IMR-90 (cell line): Measurements from ENCODE around the gene NAIF1. TPM values are rescaled to one million over a fixed set of nuclear protein-coding genes. Genes with fewer than 3 reads are reported as not detected.
"Not testable (repeated sequence)": the region's sequence is repeated elsewhere in the genome, so short reads cannot be mapped to it uniquely, and the experiment has no call there.

Experiments used
- ATAC-seq: fragments of 200-7000 bp; cut with Tn5 transposase; 2 replicates; pipeline ENCODE4 v1.9.1; 2020; ENCODE audit warnings: low read depth, mild to moderate bottlenecking, moderate library complexity
- BruUV-seq: library from RNA; stranded (reverse); fragments of 400-500 nt; replicated peaks from 2 replicates; lab custom pipeline; 2021; lab: Mats Ljungman, UMichigan
- CTCF ChIA-PET: fragments of 300-600 bp; formaldehyde crosslinking; extraction: SDS; loops from one replicate; lab custom pipeline; 2021; ENCODE audit warnings: antibody characterized with exemption; lab: Yijun Ruan, JAX
- POLR2A ChIA-PET: fragments of 300-600 bp; sonication (Branson Sonifier 250); formaldehyde crosslinking; loops from one replicate; lab custom pipeline; 2022; ENCODE audit warnings: antibody characterized with exemption; ENCODE audit not compliant: unreplicated experiment; lab: Charles Lee
- DNase-seq: peaks from one replicate; pipeline ENCODE4 v3.0.0; 2013
- H2AFZ ChIP-seq: replicated peaks from 2 replicates; pipeline ENCODE3; 2013; ENCODE audit warnings: low read length, mild to moderate bottlenecking; ENCODE audit not compliant: poor library complexity
- H2AK5ac ChIP-seq: 2 replicates; pipeline ENCODE4 v1.6.1; 2013; ENCODE audit warnings: low read depth, low read length, inconsistent platforms
- H2AK9ac ChIP-seq: replicated peaks from 2 replicates; pipeline ENCODE3; 2013; ENCODE audit warnings: mild to moderate bottlenecking, low read depth, low read length, moderate library complexity; ENCODE audit not compliant: poor library complexity
- H2BK120ac ChIP-seq: 2 replicates; pipeline ENCODE4 v1.6.1; 2013; ENCODE audit warnings: low read depth, low read length, inconsistent platforms
- H2BK15ac ChIP-seq: 3 replicates; pipeline ENCODE4 v1.6.1; 2013; ENCODE audit warnings: low read depth, low read length, inconsistent platforms
- H2BK20ac ChIP-seq: 2 replicates; pipeline ENCODE4 v1.6.1; 2013; ENCODE audit warnings: low read depth, mild to moderate bottlenecking, inconsistent platforms, low read length, moderate library complexity
- H2BK5ac ChIP-seq: 2 replicates; pipeline ENCODE4 v1.6.1; 2013; ENCODE audit warnings: mild to moderate bottlenecking, low read depth, low read length, inconsistent platforms; ENCODE audit not compliant: poor library complexity, severe bottlenecking
- H3K14ac ChIP-seq: replicated peaks from 2 replicates; pipeline ENCODE4 v1.6.1; 2013; ENCODE audit warnings: low read depth, low read length, inconsistent platforms
- H3K18ac ChIP-seq: 2 replicates; pipeline ENCODE4 v1.6.1; 2013; ENCODE audit warnings: low read depth, low read length, control low read depth
- H3K23ac ChIP-seq: 2 replicates; pipeline ENCODE4 v1.6.1; 2013; ENCODE audit warnings: low read depth, low read length, inconsistent platforms
- H3K27ac ChIP-seq: 2 replicates; pipeline ENCODE4 v1.5.1; 2013; ENCODE audit warnings: mild to moderate bottlenecking, control low read depth, low read length; ENCODE audit not compliant: insufficient read depth
- H3K27me3 ChIP-seq: 2 replicates; pipeline ENCODE4 v1.6.1; 2013; ENCODE audit warnings: low read length; ENCODE audit not compliant: control insufficient read depth, insufficient read depth
- H3K36me3 ChIP-seq: 2 replicates; pipeline ENCODE4 v1.6.1; 2013; ENCODE audit warnings: low read length, mixed read lengths; ENCODE audit not compliant: control insufficient read depth, insufficient read depth
- H3K4ac ChIP-seq: 2 replicates; pipeline ENCODE4 v1.6.1; 2013; ENCODE audit warnings: low read depth, low read length, inconsistent platforms
- H3K4me1 ChIP-seq: 2 replicates; pipeline ENCODE4 v1.6.1; 2013; ENCODE audit warnings: low read length, mixed read lengths; ENCODE audit not compliant: control insufficient read depth, insufficient read depth
- H3K4me2 ChIP-seq: 2 replicates; pipeline ENCODE4 v1.6.1; 2013; ENCODE audit warnings: low read depth, mild to moderate bottlenecking, control low read depth, low read length, moderate library complexity
- H3K4me3 ChIP-seq: 2 replicates; pipeline ENCODE4 v1.5.1; 2013; ENCODE audit warnings: low read depth, mild to moderate bottlenecking, control low read depth, low read length, moderate library complexity; ENCODE audit not compliant: insufficient read depth
- H3K56ac ChIP-seq: 2 replicates; pipeline ENCODE4 v1.6.1; 2013; ENCODE audit warnings: low read length, inconsistent platforms; ENCODE audit not compliant: insufficient read depth; ENCODE audit errors: extremely low read depth
- H3K79me1 ChIP-seq, 2 experiments: 2 replicates each; pipeline ENCODE4 v1.6.1; 2013; ENCODE audit warnings: low read length in 2 of 2, inconsistent platforms in 1 of 2, low read depth in 1 of 2
- H3K9ac ChIP-seq: 2 replicates; pipeline ENCODE4 v1.6.1; 2013; ENCODE audit warnings: low read depth, low read length, control low read depth
- H3K9me1 ChIP-seq: 2 replicates; pipeline ENCODE4 v1.6.1; 2013; ENCODE audit warnings: low read length, inconsistent platforms; ENCODE audit not compliant: insufficient read depth
- H3K9me3 ChIP-seq: 2 replicates; pipeline ENCODE4 v1.6.1; 2013; ENCODE audit warnings: low read length; ENCODE audit not compliant: control insufficient read depth, insufficient read depth
- H4K20me1 ChIP-seq: 2 replicates; pipeline ENCODE4 v1.6.1; 2013; ENCODE audit warnings: low read length, inconsistent platforms; ENCODE audit not compliant: insufficient read depth
- H4K5ac ChIP-seq: 2 replicates; pipeline ENCODE4 v1.6.1; 2013; ENCODE audit warnings: mild to moderate bottlenecking, low read depth, low read length, control low read depth
- H4K8ac ChIP-seq, 2 experiments: 2 replicates each; pipeline ENCODE4 v1.6.1; 2013; ENCODE audit warnings: low read depth in 2 of 2, low read length in 2 of 2, control low read depth in 1 of 2, inconsistent platforms in 1 of 2
- H4K91ac ChIP-seq: 2 replicates; pipeline ENCODE4 v1.6.1; 2013; ENCODE audit warnings: low read depth, low read length, inconsistent platforms; ENCODE audit not compliant: insufficient read depth
- RCOR1 ChIP-seq: IDR thresholded peaks from 2 replicates; pipeline ENCODE4 v1.6.1; 2012; ENCODE audit warnings: mild to moderate bottlenecking, low read length, improper control_type of control experiment; ENCODE audit not compliant: insufficient replicate concordance
- WGBS, 2 experiments: methylation state at CpG; one replicate each; pipeline versions ENCODE4 v1.1.5 to v1.1.7; 2013; ENCODE audit warnings: missing lambda C conversion rate in 2 of 2; ENCODE audit not compliant: insufficient read length in 1 of 2; ENCODE audit errors: extremely low coverage in 2 of 2; 5-methylcytosine and 5-hydroxymethylcytosine counted together
- dilution Hi-C: fragments of 300-500 bp; cut with HindIII; formaldehyde crosslinking; loops from one replicate; pipeline ENCODE4 v1.14.3; 2018; ENCODE audit warnings: low sequenced_read_pairs; ENCODE audit not compliant: unreplicated experiment
- in situ Hi-C: fragments of 300-500 bp; cut with MboI; formaldehyde crosslinking; loops from 3 replicates; pipeline ENCODE4 v1.14.3; 2019; ENCODE audit warnings: low sequenced_read_pairs, inconsistent platforms, mixed read lengths
- intact Hi-C: fragments of 100-400 bp; cut with micrococcal nuclease; formaldehyde crosslinking; loops from 2 replicates; pipeline ENCODE4 v1.10.0; 2022
- polyA plus RNA-seq, 3 experiments: library from polyadenylated mRNA; depleted of rRNA; stranded (reverse); fragments of >200 nt; gene quantifications; 2 replicates each; pipeline ENCODE4 v1.2.3, GENCODE V29; 2012; ENCODE audit warnings: low replicate concordance in 1 of 3
- total RNA-seq: library from RNA; depleted of rRNA; stranded (reverse); fragments of >200 nt; gene quantifications from 2 replicates; pipeline ENCODE4 v1.2.3, GENCODE V29; 2012

The NAIF1 gene
- total and polyA plus RNA-seq, 2 of the 4 experiments (the other 2 are of a cell fraction) = 9.7 to 10.1 TPM

DNA sequence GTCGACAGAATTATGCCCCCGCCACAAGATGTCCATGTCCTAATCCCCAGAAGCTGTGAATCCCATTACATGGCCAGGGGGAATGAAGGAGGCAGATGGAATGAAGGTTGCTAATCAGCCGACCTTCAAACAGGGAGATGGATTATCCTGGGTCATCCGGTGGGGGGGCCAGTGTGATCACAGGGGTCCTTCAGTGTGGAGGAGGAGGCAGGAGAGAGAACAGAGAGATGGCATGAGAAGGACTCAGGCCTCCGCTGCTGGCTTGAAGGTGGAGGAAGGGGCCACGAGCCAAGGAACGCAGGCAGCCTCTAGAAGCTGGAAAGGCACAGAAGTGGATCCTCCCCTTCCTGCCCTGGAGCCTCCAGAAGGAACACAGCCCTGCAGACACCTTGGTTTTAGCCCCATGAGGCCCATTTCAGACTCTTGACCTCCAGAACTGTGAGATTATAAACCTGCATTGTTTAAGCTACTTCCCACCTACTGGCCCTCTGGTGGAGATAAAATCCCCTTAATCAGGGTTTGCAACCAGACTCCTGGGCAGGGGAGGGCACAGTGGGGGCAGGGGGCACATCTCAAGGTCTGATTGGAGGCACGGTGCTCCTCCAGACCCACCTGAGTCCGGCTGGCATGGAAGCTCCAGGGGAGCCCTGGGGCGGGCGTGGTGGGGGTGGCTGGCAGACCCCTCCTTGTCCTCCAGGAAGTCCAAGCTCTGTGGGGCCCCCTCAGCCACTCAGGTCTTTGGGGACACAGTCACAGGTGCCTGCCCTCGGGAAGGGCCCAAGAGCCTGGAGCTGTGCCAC lies 46.6 kb upstream of the NAIF1 start (continued):
- no peak for TF ChIP-seq RCOR1

- H2BK5ac ChIP-seq, H3K4ac ChIP-seq, dilution Hi-C loops, H4K91ac ChIP-seq, DNase-seq, H2AK5ac ChIP-seq, H2BK20ac ChIP-seq, ATAC-seq, H3K9me3 ChIP-seq, POLR2A ChIA-PET, H4K8ac ChIP-seq, H3K27ac ChIP-seq, H2BK15ac ChIP-seq, H3K9ac ChIP-seq, H4K20me1 ChIP-seq, H3K56ac ChIP-seq, intact Hi-C loops, H3K79me1 ChIP-seq, H3K14ac ChIP-seq, H2BK120ac ChIP-seq, H3K27me3 ChIP-seq, H3K9me1 ChIP-seq, H4K5ac ChIP-seq, CTCF ChIA-PET, H3K4me2 ChIP-seq, H3K4me3 ChIP-seq, H2AFZ ChIP-seq, H3K23ac ChIP-seq, BruUV-seq, H3K18ac ChIP-seq, in situ Hi-C loops, H3K4me1 ChIP-seq, H2AK9ac ChIP-seq: not testable (repeated sequence)
- H3K36me3 ChIP-seq = peaks cover 26% of the 10 kb centered on the region
- 81% methylated on average over 4 of the region's 12 CpGs; no CpG with 5 or more reads in 1 of the 2 experiments for WGBS, 2 experiments
Observed at GRCh38 chr9:128111726-128112125, 44.6 kb upstream of the NAIF1 start.
